H9 (cell line): ENCODE data around the gene FAM53A. TPM values are rescaled to one million over a fixed set of nuclear protein-coding genes. Genes with fewer than 3 reads are reported as not detected.

ENCODE experiments used
- DNase-seq: peaks from one replicate; pipeline ENCODE4 v3.0.0-alpha.2; 2017
- H2AFZ ChIP-seq: one replicate; pipeline ENCODE4 v1.6.1; 2013; ENCODE audit warnings: mild to moderate bottlenecking, low read length, control low read depth, moderate library complexity
- H2AK5ac ChIP-seq: 2 replicates; pipeline ENCODE4 v1.6.1; 2013; ENCODE audit warnings: low read length, control low read depth, mixed read lengths; ENCODE audit not compliant: insufficient read length
- H2BK120ac ChIP-seq: one replicate; pipeline ENCODE4 v1.6.1; 2013; ENCODE audit warnings: low read depth, mild to moderate bottlenecking, low read length, control low read depth, inconsistent platforms; ENCODE audit not compliant: poor library complexity, severe bottlenecking
- H2BK12ac ChIP-seq: 2 replicates; pipeline ENCODE4 v1.6.1; 2013; ENCODE audit warnings: low read length, control low read depth, mixed read lengths, low read depth; ENCODE audit not compliant: insufficient read length
- H2BK15ac ChIP-seq: 2 replicates; pipeline ENCODE4 v1.6.1; 2013; ENCODE audit warnings: low read depth, low read length, control low read depth
- H2BK20ac ChIP-seq: one replicate; pipeline ENCODE4 v1.6.1; 2013; ENCODE audit warnings: low read depth, mild to moderate bottlenecking, low read length, control low read depth, inconsistent platforms; ENCODE audit not compliant: poor library complexity, severe bottlenecking
- H2BK5ac ChIP-seq: 2 replicates; pipeline ENCODE4 v1.6.1; 2013; ENCODE audit warnings: low read length, control low read depth, mixed read lengths; ENCODE audit not compliant: insufficient read length
- H3K14ac ChIP-seq: 2 replicates; pipeline ENCODE4 v1.6.1; 2013; ENCODE audit warnings: low read length, control low read depth; ENCODE audit not compliant: insufficient read depth
- H3K18ac ChIP-seq: 2 replicates; pipeline ENCODE4 v1.6.1; 2013; ENCODE audit warnings: low read depth, mild to moderate bottlenecking, mixed read lengths, low read length, control low read depth; ENCODE audit not compliant: insufficient read length
- H3K23ac ChIP-seq: 2 replicates; pipeline ENCODE4 v1.6.1; 2013; ENCODE audit warnings: low read length, control low read depth, mixed read lengths, low read depth; ENCODE audit not compliant: insufficient read length
- H3K23me2 ChIP-seq: 2 replicates; pipeline ENCODE4 v1.6.1; 2013; ENCODE audit warnings: low read depth, mild to moderate bottlenecking, mixed read lengths, low read length, control low read depth; ENCODE audit not compliant: insufficient read length, poor library complexity, severe bottlenecking
- H3K27ac ChIP-seq: 2 replicates; pipeline ENCODE4 v1.5.1; 2013; ENCODE audit warnings: low read length, control low read depth, mixed read lengths, low read depth; ENCODE audit not compliant: insufficient read length
- H3K27me3 ChIP-seq: 2 replicates; pipeline ENCODE4 v1.6.1; 2013; ENCODE audit warnings: low read length, control low read depth, inconsistent platforms; ENCODE audit not compliant: insufficient read depth
- H3K4ac ChIP-seq: 2 replicates; pipeline ENCODE4 v1.6.1; 2013; ENCODE audit warnings: low read depth, mild to moderate bottlenecking, control low read depth, inconsistent platforms, low read length, moderate library complexity
- H3K4me1 ChIP-seq: 2 replicates; pipeline ENCODE4 v1.6.1; 2013; ENCODE audit warnings: low read length, control low read depth, inconsistent platforms; ENCODE audit not compliant: insufficient read depth
- H3K4me2 ChIP-seq: 2 replicates; pipeline ENCODE4 v1.6.1; 2013; ENCODE audit warnings: low read length, control low read depth, mixed read lengths; ENCODE audit not compliant: insufficient read length, insufficient read depth
- H3K56ac ChIP-seq: 2 replicates; pipeline ENCODE4 v1.6.1; 2013; ENCODE audit warnings: low read depth, mild to moderate bottlenecking, mixed read lengths, low read length, control low read depth; ENCODE audit not compliant: insufficient read length
- H3K79me1 ChIP-seq: 2 replicates; pipeline ENCODE4 v1.6.1; 2013; ENCODE audit warnings: low read depth, mild to moderate bottlenecking, moderate library complexity, low read length, control low read depth, inconsistent platforms; ENCODE audit not compliant: insufficient read depth, poor library complexity, severe bottlenecking
- H3K79me2 ChIP-seq: 2 replicates; pipeline ENCODE4 v1.6.1; 2013; ENCODE audit warnings: low read length, control low read depth, inconsistent platforms; ENCODE audit not compliant: insufficient read depth
- H3K9ac ChIP-seq: 2 replicates; pipeline ENCODE4 v1.6.1; 2013; ENCODE audit warnings: low read length, control low read depth, mixed read lengths; ENCODE audit not compliant: insufficient read length; ENCODE audit errors: extremely low read depth
- H3K9me3 ChIP-seq: one replicate; pipeline ENCODE4 v1.6.1; 2013; ENCODE audit warnings: low read depth, low read length, inconsistent platforms; ENCODE audit not compliant: control insufficient read depth
- H3T11ph ChIP-seq: one replicate; pipeline ENCODE4 v1.6.1; 2013; ENCODE audit warnings: mild to moderate bottlenecking, low read length, control low read depth, inconsistent platforms
- H4K20me1 ChIP-seq: one replicate; pipeline ENCODE4 v1.6.1; 2013; ENCODE audit not compliant: control insufficient read depth, insufficient read length, insufficient read depth
- H4K5ac ChIP-seq: 2 replicates; pipeline ENCODE4 v1.6.1; 2013; ENCODE audit warnings: low read depth, mild to moderate bottlenecking, mixed read lengths, low read length, control low read depth; ENCODE audit not compliant: insufficient read length
- H4K8ac ChIP-seq: replicated peaks from 2 replicates; pipeline ENCODE4 v1.6.1; 2013; ENCODE audit warnings: low read length, control low read depth, mixed read lengths, low read depth; ENCODE audit not compliant: insufficient read length
- H4K91ac ChIP-seq: 2 replicates; pipeline ENCODE4 v1.6.1; 2013; ENCODE audit warnings: low read depth, mild to moderate bottlenecking, moderate library complexity, mixed read lengths, low read length, control low read depth; ENCODE audit not compliant: insufficient read length
- H3K27ac Mint-ChIP-seq, 3 experiments: 2 replicates in 2 of 3; 3 replicates in 1 of 3; pipeline ENCODE4 v1.8.0; 2020 to 2021; ENCODE audit warnings: mixed read lengths in 3 of 3, mild to moderate bottlenecking in 1 of 3, moderate library complexity in 1 of 3
- H3K27me3 Mint-ChIP-seq: 2 replicates; pipeline ENCODE4 v1.8.0; 2021; ENCODE audit warnings: low read depth, mild to moderate bottlenecking, moderate library complexity, mixed read lengths
- H3K36me3 Mint-ChIP-seq, 3 experiments: 2 replicates in 2 of 3; 3 replicates in 1 of 3; pipeline ENCODE4 v1.8.0; 2020 to 2021; ENCODE audit warnings: low read depth in 3 of 3, mixed read lengths in 3 of 3; ENCODE audit not compliant: insufficient read depth in 1 of 3
- H3K4me1 Mint-ChIP-seq, 2 experiments: 2 replicates each; pipeline ENCODE4 v1.8.0; 2020; ENCODE audit warnings: mixed read lengths in 2 of 2
- H3K4me3 Mint-ChIP-seq, 2 experiments: 2 replicates in 1 of 2; 3 replicates in 1 of 2; pipeline ENCODE4 v1.8.0; 2020 to 2021; ENCODE audit warnings: mild to moderate bottlenecking in 2 of 2, mixed read lengths in 2 of 2, moderate library complexity in 1 of 2
- H3K9me3 Mint-ChIP-seq, 2 experiments: 2 replicates in 1 of 2; 3 replicates in 1 of 2; pipeline ENCODE4 v1.8.0; 2020; ENCODE audit warnings: mild to moderate bottlenecking in 2 of 2, mixed read lengths in 2 of 2, moderate library complexity in 1 of 2
- WGBS: extraction: QIAGEN DNeasy Blood & Tissue Kit; methylation state at CpG from one replicate; pipeline ENCODE4 v1.1.7; 2013; ENCODE audit warnings: missing lambda C conversion rate, low lambda C conversion rate, mixed read lengths; ENCODE audit not compliant: insufficient read length; ENCODE audit errors: extremely low coverage; 5-methylcytosine and 5-hydroxymethylcytosine counted together
- total RNA-seq: library from RNA; stranded (reverse); gene quantifications from 2 replicates; pipeline ENCODE4 v1.2.1, GENCODE V29; 2021
- TF ChIP-seq, protein P1 (sequence below): fragments of 200-600 bp; sonication (generic); conservative IDR thresholded peaks from 3 replicates; pipeline ENCODE4 v1.8.0; 2021; ENCODE audit warnings: antibody characterized with exemption, mild to moderate bottlenecking

The FAM53A gene
- total RNA-seq, 1 experiment from 2014 or later: 2.4 TPM

DNA sequence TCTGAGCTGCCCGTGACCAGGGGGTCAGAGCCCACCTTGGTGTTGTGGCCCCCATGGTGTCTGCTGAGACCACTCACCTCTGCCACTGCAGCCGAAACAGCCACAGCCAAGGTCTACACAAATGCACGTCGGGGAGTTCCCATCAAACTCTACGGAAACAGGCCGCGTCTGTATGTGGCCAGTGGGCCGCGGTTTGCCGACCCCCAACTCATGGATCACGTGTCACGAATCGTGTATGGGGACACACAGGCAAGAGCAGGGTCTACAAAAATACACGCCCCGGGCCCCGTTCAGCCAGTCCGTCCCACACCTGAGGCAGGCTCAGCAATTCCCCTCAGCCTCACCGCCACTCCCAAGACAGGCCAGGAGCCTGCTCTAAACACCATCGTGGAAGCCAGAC, 53.8 kb downstream of the FAM53A start:
- no peak overlapping the region for H3K4ac ChIP-seq
- no peaks in the 10 kb centered on the region for H3K4me1 Mint-ChIP-seq
- no peaks in the 10 kb centered on the region; a peak in 1 of 7 replicates for H3K36me3 Mint-ChIP-seq
- no peak for DNase-seq
- TF ChIP-seq, protein P1, sequence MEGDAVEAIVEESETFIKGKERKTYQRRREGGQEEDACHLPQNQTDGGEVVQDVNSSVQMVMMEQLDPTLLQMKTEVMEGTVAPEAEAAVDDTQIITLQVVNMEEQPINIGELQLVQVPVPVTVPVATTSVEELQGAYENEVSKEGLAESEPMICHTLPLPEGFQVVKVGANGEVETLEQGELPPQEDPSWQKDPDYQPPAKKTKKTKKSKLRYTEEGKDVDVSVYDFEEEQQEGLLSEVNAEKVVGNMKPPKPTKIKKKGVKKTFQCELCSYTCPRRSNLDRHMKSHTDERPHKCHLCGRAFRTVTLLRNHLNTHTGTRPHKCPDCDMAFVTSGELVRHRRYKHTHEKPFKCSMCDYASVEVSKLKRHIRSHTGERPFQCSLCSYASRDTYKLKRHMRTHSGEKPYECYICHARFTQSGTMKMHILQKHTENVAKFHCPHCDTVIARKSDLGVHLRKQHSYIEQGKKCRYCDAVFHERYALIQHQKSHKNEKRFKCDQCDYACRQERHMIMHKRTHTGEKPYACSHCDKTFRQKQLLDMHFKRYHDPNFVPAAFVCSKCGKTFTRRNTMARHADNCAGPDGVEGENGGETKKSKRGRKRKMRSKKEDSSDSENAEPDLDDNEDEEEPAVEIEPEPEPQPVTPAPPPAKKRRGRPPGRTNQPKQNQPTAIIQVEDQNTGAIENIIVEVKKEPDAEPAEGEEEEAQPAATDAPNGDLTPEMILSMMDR: no peak
- H2BK20ac ChIP-seq: no peak overlapping the region
- no peak overlapping the region for H3K4me2 ChIP-seq
- H3K9me3 Mint-ChIP-seq: peaks cover 0 to 3% of the 10 kb centered on the region in 2 experiments; a peak in 2 of 5 replicates
- no peak overlapping the region for H2BK120ac ChIP-seq
- no peak overlapping the region for H3K18ac ChIP-seq
- no peak overlapping the region for H2BK15ac ChIP-seq
- peaks cover 5% of the 10 kb centered on the region for H3K27me3 Mint-ChIP-seq
- no peak overlapping the region for H3K56ac ChIP-seq
- no peaks in the 10 kb centered on the region for H3K79me1 ChIP-seq
- H4K91ac ChIP-seq: no peak overlapping the region
- no peak overlapping the region for H3T11ph ChIP-seq
- no peaks in the 10 kb centered on the region for H3K79me2 ChIP-seq
- H3K9me3 ChIP-seq: no peaks in the 10 kb centered on the region
- no peak overlapping the region for H3K4me3 Mint-ChIP-seq
- no peaks in the 10 kb centered on the region for H3K23me2 ChIP-seq
- no peak overlapping the region for H3K27ac Mint-ChIP-seq
- no peak overlapping the region for H3K23ac ChIP-seq
- no peaks in the 10 kb centered on the region for H4K20me1 ChIP-seq
- no peak overlapping the region for H2BK5ac ChIP-seq
- no peak overlapping the region for H2BK12ac ChIP-seq
- H2AK5ac ChIP-seq: no peak overlapping the region
- no peaks in the 10 kb centered on the region for H3K4me1 ChIP-seq
- H3K27ac ChIP-seq: no peak overlapping the region
- no peak overlapping the region for H4K5ac ChIP-seq
- H4K8ac ChIP-seq: no peak overlapping the region
- no peak overlapping the region for H3K9ac ChIP-seq
- H3K27me3 ChIP-seq: no peaks in the 10 kb centered on the region
- H3K14ac ChIP-seq: no peak overlapping the region; the same call in 1 of the 2 replicates
- no peak overlapping the region for H2AFZ ChIP-seq
- WGBS: no CpG with 5 or more reads among the region's 19 CpGs
